ELF-1 (cell line): ENCODE results near the gene SND1.

Experiments used
- DNase-seq: peaks from one replicate; pipeline ENCODE4 v3.0.0-alpha.2; 2016; ENCODE audit warnings: low read depth, low spot score

SND1 gene

GRCh38 chr7:127995156-127995880, 343.3 kb downstream of the SND1 start:
- no peak for DNase-seq

GRCh38 chr7:127995881-127996215, 343.9 kb downstream of the SND1 start:
- DNase-seq, result no peak

DNA sequence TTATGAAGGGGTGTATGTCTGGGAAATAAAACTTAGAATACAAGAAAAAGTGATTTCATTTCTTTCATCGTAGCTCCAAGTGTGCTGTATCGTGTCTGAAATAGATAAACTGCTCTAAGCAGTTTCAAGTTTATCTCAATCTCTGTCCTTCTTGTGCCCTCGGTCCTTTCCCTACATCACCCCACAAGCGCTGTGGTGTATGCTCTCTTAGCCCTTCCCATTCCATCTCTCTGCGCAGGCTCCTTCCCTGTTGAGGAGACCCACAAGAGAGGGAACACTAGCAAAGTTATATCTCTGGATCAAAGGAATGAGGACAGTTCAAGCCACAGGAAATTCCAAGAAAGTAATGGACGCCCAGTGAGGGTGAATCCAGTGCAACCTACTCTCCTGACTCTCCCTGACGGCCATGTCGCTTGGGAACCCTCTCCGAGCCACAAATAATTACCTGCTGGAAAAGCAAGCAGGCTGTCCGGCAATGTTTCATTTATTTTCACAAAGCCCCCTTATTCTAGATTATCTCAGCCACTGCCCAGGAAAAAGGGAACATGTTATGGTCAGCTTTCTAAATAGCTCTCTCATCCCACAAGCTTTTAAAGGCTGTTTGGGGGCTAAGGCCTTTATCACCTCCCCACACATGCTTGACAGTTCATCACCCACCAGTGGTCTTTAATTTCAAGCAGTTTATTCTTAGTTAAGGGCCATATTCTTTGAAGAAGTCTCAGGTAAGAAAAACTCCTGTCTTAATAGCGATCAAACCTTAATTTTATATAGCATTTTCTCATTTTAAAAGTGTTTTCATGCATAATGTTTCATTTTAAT, 344.5 kb downstream of the SND1 start:
- DNase-seq, result no peak

GRCh38 chr7:127997226-127997922, 345.4 kb downstream of the SND1 start:
- DNase-seq, result no peak

- DNase-seq, result no peak
Measured at GRCh38 chr7:127998671-127999070, 346.7 kb downstream of the SND1 start.

GRCh38 chr7:128000048-128000447, 348.1 kb downstream of the SND1 start:
- DNase-seq, result no peak

DNA sequence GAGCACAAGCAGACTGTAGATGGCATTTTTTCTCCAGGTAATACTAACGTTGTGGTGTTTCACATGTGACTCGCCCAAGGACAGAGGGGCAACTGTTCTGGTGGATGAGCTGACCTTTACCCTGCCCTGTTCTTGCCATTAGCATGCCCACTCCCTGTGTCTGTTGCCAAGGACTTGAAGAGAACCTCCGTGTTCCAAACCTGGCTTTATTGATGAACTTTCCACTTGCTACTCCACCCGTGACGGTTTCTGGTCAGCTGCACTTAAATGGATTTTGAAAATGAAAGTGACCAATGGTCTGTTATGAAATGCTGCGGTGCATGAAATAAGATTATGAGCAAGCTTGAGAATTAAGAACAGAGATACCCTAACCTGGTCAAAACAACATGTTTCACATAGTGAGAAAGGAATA, 348.9 kb downstream of the SND1 start:
- no peak for DNase-seq

- no peak for DNase-seq
Measured at GRCh38 chr7:128003167-128003566, 351.2 kb downstream of the SND1 start.

- no peak for DNase-seq
Measured at GRCh38 chr7:128003787-128004186, 351.8 kb downstream of the SND1 start.

GRCh38 chr7:128004623-128005022, 352.6 kb downstream of the SND1 start:
- DNase-seq, result no peak

GRCh38 chr7:128005117-128005516, 353.1 kb downstream of the SND1 start:
- no peak for DNase-seq

DNA sequence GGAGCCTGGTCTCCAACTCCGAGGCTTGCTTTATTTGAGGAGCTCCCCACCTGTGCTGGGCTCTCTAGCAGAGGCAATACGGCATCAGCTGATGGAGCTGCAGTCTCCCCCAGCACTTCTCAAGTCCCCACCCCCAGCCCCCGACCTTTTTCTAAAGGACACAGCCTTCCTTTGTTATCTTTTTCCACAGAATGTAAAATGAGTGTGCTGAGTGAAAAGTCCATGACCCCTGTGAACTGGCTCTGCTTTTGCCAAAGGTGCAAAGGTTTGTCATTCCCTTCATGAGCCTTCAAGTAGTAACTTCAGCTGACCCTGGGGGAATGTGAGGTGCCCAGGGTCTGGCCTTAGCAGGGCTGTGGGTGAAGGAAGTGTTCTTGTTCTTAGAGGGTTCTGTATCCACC, 353.8 kb downstream of the SND1 start:
- no peak for DNase-seq

- no peak for DNase-seq
Measured at GRCh38 chr7:128006550-128007302, 354.7 kb downstream of the SND1 start.

DNA sequence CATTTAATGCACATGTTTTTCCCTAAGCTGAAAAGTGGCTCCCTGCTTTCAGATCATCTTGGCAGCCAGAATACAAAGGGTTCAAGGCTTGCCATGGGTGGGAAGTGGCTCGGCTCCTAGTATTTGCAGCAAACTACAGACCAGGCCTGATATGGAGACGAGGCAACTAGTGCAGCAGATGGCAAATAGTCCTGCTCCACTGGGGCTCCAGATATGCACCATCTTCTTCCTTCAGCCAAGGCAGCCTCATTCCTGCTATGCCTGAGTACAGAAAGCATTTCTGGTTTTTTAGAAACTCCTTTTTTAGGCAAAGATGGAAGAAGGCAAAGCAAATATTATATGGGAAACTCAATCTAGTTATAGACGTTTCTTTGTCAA, 355.3 kb downstream of the SND1 start:
- no peak for DNase-seq

- DNase-seq, result no peak
Measured at GRCh38 chr7:128008141-128008540, 356.1 kb downstream of the SND1 start.

- DNase-seq, result no peak
Measured at GRCh38 chr7:128008744-128009143, 356.8 kb downstream of the SND1 start.

DNA sequence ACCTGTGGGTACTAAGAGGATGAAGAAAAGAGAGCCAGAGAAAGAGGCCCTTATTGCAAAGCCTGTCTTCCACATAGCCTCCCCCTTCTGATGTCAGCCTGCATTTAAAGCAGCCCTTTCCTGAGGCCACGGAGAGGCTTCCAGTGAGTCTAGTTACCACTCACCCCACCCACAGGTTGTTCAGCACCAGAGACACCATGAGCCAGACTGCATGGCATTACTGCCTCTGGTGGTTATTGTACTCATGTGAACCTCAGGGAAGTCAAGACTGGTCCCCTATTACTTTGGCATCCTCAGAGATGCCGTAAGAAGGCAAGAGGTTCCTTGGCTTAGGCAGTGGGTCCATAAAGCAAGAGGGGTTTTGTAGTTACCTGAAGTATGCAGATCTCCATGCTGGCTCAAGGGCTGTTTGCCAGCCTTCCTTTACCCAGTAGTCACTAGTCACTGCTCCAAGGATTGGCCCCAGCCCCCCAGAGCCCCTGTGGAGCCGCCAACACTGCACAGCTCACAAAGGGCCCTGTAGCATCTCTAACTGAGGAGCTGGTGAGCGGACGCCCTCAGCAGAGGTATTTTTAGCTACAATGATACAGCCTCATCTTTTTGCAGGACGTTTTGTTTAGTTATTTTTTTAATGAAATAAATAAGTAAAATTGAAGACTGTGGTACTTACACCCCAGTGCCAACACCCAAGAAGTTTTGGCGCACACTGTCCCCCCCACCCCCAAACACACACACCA, 358.6 kb downstream of the SND1 start:
- no peak for DNase-seq

DNA sequence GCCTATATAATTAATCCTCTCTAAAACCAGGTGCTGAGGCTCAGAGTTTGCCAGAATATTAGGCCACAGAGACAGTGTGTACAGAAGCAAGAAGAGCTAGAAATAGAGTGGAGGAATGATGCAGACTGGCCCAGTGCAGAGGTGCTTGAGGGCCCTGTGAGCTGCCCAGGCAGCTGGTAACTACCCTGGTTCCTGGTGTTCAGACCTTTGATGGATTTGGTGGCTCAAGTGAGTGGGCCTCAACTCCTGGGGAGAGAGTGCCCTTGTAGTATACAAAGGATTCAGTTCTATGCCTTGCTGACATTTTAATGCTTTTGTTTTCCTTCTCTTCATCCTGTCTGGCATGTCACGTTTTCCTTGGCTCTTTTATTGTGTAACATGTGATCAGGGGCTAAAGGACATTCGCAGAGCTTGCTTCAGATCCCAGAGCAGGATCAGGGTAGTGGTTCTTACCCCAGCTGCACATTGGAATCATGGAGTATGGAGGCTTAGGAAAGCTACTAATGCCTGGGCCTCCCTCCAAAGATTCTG, 359.2 kb downstream of the SND1 start:
- no peak for DNase-seq

DNA sequence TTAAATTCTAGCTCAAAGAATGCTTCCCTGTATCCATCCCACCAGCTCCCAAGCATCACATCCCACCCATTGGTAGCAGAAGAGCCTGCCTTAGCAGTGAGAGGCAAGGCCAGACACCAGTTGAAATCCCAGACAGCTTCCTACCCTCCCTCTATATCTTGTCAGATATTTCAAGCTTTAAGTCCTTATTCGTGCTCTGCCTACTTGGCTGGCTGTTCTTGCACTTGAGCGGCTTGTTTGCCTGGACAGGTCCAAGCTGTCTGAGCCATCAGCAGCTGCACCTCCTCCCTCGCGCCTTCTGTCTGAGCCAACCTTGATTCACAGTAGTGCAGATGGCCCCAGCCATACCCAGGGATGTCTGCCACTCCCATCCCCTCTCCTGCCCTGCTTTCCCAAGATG, 362.8 kb downstream of the SND1 start:
- no peak for DNase-seq

DNA sequence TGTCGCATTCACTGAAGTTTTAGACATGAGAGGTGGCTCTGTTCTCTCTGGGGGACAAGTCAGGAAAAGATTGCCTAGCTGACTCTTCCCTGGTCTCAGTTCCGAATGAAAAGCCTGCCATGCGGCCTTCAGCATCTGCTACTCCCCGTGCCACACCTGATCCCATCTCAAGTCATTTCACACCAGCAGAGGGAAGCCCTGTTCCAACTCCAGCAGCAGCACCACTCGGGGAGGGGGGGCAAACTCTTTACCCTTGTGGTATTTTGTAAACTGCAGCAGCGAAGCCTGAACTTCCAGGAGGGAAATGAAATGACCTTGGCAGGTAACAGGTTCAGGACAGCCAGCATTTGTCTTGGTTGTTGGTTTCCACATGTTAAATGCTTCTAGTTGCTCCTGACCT, 365.5 kb downstream of the SND1 start:
- no peak for DNase-seq
